HG03175 (cell line): ENCODE measurements around the gene PLEKHG1.

Experiments used
- ATAC-seq: cut with Tn5 transposase; IDR thresholded peaks from one replicate; pipeline ENCODE4 v1.9.1; 2021; ENCODE audit warnings: mild to moderate bottlenecking, moderate library complexity; ENCODE audit not compliant: unreplicated experiment

PLEKHG1 gene

DNA sequence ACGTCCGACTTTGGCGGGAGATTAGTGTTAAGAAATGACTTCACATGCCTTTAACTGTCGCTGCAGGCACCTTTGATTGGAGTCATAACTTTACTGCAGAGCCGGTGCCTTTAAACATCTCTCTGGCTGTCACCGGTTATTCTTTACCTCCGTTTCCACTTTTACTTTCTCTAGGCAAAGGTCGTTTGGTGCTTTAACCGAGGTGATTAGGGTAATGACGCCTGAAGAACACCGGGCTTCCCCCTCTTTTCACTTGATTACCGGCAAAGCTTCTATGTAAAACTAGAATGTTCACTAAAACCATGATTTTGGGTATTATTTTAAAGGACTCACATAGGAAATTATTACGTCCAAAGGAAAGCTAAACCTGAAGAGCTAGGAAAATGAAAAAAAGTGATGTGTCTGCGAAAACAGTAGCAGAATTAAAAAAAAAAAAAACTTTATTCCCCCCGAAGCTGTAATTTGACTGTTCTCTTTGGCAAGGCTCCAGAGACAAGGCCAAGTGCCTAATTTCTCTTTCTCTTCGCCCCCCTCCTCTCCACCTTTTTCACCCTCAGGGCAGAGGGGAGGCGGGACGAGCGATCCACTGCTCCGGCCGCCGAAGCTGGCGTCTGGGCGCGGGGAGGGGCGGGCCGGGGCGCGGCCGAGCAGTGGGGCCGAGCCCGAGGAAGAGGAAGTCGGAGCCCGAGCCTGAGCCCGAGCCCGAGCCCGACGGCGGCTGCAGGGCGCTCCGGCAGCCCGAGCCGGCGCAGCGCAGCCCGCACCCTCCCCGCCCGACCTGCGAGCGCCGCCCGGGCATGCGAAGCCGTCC lies at the start of gene PLEKHG1:
Gene PLEKHG1, plus strand, starts transcription at position 687 of the 811 bp plus-strand sequence. CDS start 133,797 bp downstream, outside the sequence.
- peak; percentile 75 for ATAC-seq

GRCh38 chr6:150550244-150550643 lies 49.4 kb upstream of the PLEKHG1 start:
- ATAC-seq, result no peak

DNA sequence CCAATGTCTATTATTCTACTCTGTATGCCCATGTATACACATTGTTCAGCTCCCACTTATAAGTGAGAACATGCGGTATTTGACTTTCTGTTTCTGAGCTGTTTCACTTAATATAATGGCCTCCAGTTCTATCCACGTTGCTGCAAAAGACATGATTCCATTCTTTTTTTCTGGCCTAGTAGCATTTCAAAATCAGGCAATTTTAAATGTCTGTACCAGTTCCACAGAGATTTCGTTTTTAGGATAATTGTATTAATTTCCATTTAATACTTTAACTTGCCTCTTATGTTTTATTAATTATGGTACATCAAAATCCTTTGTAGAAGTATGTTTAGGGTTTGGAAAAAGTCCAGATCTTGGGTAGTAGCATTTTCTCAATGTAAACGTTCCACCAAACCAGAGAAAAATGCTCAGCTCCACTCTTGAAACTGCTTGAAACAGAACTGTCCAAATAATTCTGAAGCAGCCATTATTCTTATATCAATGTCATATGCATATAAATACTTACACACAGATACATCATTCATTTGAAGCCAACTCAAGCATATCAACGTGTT lies 42.6 kb upstream of the PLEKHG1 start:
- ATAC-seq, result no peak

- no peak for ATAC-seq
Measured at GRCh38 chr6:150560004-150560883, 39.4 kb upstream of the PLEKHG1 start.

DNA sequence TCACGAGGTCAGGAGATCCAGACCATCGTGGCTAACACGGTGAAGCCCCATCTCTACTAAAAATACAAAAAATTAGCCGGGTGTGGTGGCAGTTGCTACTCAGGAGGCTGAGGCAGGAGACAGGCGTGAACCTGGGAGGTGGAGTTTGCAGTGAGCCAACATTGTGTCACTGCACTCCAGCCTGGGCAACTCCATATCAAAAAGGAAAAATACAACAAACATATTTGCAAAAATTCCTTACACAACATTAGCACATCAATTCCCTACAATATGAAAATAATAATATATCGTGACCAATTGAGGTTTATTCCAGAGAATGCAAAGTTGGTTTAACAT lies 38.8 kb upstream of the PLEKHG1 start:
- ATAC-seq, result no peak

- ATAC-seq, result no peak
Measured at GRCh38 chr6:150565945-150566344, 33.7 kb upstream of the PLEKHG1 start.

DNA sequence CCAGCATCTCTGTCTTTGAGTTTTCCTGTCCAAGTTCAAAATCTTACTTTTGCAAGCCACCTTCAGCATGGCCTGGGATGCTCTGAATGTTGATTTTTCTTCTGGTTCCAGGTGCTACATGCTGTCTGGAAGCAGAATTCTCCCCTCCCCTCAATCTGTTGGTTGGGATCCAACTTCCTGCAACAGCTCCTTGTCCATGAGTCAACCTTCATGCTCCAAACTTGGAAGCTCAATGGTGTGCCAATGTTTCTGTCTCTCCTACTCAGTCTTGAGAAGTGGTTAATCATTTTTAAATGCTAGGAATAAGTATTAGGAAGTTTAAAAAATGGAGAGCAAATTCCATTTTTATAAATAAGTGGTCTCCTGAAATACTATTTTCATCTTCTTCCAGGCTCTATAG lies 33.2 kb upstream of the PLEKHG1 start:
- ATAC-seq, result no peak

DNA sequence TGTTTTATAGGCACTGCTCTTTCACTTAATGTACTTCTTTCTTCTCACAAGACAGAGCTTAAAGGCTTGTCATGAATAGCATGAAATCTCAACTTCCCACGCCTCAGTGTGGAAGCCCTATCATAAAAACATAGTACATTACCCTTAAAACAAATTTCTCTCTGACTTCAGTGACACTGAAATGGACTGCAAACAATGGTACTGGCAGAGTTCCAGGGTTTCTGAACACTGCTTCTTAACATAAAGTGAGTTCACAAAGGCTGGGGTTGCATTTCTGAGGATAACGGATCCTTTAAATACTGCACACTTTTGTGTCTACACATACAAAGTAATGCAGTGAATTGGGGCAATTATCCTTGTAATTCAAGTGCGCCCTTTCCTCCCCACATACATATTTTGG lies 32.3 kb upstream of the PLEKHG1 start:
- ATAC-seq, result no peak

DNA sequence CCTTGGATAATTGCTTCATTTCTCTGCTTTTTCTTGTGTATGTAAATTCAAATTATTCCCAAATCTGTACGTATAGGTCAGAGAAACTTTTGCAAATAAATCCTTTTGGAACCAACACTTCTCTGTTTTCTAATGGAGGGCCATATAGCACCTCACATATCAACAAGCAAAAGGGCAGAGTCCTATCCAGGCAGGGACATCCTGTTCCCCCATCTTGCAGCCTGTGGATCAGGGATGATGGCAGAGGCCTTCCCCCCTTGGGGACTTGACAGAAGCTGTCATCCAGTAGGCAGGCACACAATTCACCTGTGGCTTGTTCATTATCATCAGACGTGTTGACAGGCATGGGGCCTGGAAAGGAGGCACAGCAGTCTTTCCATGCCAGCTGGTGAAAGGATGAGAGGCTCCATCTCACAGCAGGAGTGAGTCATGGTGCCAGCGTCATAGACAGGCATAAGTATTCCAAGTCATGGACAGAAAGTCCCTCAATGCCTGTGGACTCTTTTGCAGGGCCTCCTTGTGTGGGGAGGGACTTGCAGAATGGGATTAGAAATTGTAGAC lies 31.8 kb upstream of the PLEKHG1 start:
- ATAC-seq, result no peak

DNA sequence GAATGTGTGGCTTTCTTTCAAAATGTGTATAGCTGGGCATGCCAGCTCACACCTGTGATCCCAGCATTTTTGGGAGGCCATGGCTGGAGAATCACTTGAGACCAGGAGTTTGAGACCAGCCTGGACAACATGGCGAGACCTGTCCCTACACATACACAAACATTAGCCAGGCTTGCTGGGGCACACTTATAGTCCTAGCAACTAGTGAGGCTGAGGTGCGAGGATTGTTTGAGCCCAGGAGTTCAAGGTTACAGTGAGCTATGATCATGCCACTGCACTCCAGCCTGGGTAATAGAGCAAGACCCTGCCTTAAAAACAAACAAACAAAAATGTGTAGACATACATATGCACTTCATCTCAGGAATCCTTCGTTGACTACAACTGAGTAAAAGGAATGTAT lies 31.1 kb upstream of the PLEKHG1 start:
- ATAC-seq, result no peak

- ATAC-seq, result no peak
Measured at GRCh38 chr6:150569161-150569560, 30.5 kb upstream of the PLEKHG1 start.

DNA sequence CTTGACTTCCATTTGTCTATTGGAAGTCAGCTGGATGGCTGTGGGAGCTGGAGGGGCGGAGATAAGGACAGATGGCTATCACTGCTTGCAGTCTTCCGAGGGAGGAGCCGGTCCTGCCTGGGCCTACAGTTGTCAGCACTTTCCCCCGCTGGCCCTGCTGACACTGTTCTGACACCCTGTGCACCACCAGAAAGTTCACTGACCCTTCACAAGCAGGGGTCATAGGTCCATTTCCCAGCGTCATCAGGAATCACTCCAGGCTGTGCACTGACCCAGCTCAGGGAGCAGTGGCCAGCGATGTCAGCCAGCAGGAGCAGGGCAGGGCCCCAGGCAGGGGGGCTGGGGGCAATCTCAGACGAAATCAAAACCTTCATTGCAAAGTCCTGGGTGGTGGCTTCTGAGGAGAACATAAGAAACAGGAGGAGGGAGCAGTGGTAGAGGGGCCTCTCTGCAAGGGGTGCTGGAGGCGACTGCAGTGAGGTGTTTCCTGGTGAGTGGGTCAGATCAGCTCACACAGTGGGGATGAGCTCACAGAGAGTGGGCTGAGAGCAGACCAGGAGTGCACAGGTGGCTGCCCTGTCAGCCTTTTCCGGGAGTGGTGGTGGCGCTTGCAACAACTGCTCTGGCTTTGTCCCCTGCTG lies 26.5 kb upstream of the PLEKHG1 start:
- ATAC-seq, result no peak

- ATAC-seq, result no peak
Measured at GRCh38 chr6:150575836-150576235, 23.8 kb upstream of the PLEKHG1 start.

DNA sequence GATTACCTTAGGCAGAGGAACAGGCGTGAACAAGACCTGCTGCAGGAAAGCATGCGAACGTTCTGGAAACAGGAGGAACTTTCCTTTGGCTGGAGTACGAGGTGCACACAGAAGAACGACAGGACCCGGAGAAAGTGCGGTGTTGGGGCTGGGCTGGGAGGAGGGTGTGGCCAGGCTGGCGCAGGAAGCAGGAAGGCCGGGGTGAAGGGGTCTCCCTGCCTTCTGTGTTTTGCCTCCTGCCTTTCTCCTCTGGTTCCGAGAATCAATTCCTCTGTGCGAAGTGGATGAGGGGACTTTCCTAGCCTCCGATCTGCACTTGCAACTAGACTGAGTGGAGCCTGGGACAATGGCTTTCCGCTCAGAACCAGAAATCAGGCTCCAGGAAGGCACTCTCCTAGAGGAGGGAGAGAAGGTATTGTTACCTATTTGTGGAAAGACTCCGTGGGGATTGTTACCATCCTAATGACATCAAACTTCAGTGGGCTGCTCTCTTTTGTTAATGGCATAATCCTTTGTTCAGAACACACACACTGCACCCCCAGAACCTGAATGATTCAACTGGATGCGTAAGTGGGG lies 22.9 kb upstream of the PLEKHG1 start:
- ATAC-seq, result no peak

GRCh38 chr6:150579611-150580010 lies 20.1 kb upstream of the PLEKHG1 start:
- no peak for ATAC-seq

GRCh38 chr6:150580489-150580888 lies 19.2 kb upstream of the PLEKHG1 start:
- no peak for ATAC-seq

GRCh38 chr6:150584065-150584464 lies 15.6 kb upstream of the PLEKHG1 start:
- ATAC-seq, result no peak

- no peak for ATAC-seq
Measured at GRCh38 chr6:150584596-150584995, 15.1 kb upstream of the PLEKHG1 start.

GRCh38 chr6:150586850-150587359 lies 12.8 kb upstream of the PLEKHG1 start:
- no peak for ATAC-seq

DNA sequence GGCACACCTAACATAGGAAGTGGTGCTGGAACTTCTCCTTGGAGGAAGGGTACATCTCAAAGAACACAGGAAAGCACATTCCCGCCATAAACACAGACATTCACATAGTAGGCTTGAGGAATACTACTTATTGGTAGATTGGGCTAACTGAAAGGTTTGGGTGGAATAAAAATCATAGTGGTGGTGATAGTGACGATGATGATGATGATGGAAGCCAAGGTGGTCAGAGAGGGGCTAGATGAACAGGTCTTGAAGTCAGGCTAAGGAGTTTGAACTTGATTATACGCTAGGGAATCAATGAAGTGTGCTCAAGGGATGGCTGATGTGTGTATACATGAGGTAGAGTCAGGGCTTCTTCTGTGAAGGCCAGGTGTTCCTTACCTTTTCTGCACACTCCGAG lies 12.0 kb upstream of the PLEKHG1 start:
- no peak for ATAC-seq
